Chondrocyte (in vitro differentiated cells): Measurements from ENCODE around the gene OR2V2. TPM values are rescaled to one million over a fixed set of nuclear protein-coding genes. Genes with fewer than 3 reads are reported as not detected.
"Not testable (repeated sequence)": the region's sequence is repeated elsewhere in the genome, so short reads cannot be mapped to it uniquely, and the experiment has no call there.

Experiments used
- DNase-seq: peaks from one replicate; pipeline ENCODE4 v3.0.0; 2021; ENCODE audit warnings: mixed read lengths, low spot score
- H3K27ac Mint-ChIP-seq: one replicate; pipeline ENCODE4 v1.8.0; 2021; ENCODE audit warnings: mild to moderate bottlenecking, moderate library complexity, mixed read lengths; ENCODE audit not compliant: unreplicated experiment
- H3K27me3 Mint-ChIP-seq: 2 replicates; pipeline ENCODE4 v1.8.0; 2021; ENCODE audit warnings: low read depth, mixed read lengths
- H3K36me3 Mint-ChIP-seq: 2 replicates; pipeline ENCODE4 v1.8.0; 2021; ENCODE audit warnings: low read depth, mixed read lengths
- H3K4me1 Mint-ChIP-seq: 2 replicates; pipeline ENCODE4 v1.8.0; 2021; ENCODE audit warnings: low read depth, mild to moderate bottlenecking, mixed read lengths
- H3K4me3 Mint-ChIP-seq: one replicate; pipeline ENCODE4 v1.8.0; 2021; ENCODE audit warnings: mild to moderate bottlenecking, moderate library complexity, mixed read lengths; ENCODE audit not compliant: unreplicated experiment
- H3K9me3 Mint-ChIP-seq: 2 replicates; pipeline ENCODE4 v1.8.0; 2021; ENCODE audit warnings: low read depth, mixed read lengths
- total RNA-seq: library from RNA; stranded (reverse); gene quantifications from 3 replicates; pipeline ENCODE4 v1.2.1, GENCODE V29; 2021
- TF ChIP-seq, protein P1 (sequence below): fragments of 200-600 bp; sonication (generic); IDR thresholded peaks from 2 replicates; pipeline ENCODE4 v1.5.0; 2021; ENCODE audit warnings: antibody characterized with exemption, mild to moderate bottlenecking, moderate library complexity

The OR2V2 gene
- total RNA-seq, 1 donor from 2014 or later: not detected

GRCh38 chr5:181104606-181105390 lies 42.6 kb upstream of the OR2V2 start:
- not testable (repeated sequence) for H3K4me1 Mint-ChIP-seq, H3K36me3 Mint-ChIP-seq, H3K4me3 Mint-ChIP-seq, H3K27ac Mint-ChIP-seq, H3K9me3 Mint-ChIP-seq, DNase-seq
- H3K27me3 Mint-ChIP-seq: peaks cover 48% of the 10 kb centered on the region

DNA sequence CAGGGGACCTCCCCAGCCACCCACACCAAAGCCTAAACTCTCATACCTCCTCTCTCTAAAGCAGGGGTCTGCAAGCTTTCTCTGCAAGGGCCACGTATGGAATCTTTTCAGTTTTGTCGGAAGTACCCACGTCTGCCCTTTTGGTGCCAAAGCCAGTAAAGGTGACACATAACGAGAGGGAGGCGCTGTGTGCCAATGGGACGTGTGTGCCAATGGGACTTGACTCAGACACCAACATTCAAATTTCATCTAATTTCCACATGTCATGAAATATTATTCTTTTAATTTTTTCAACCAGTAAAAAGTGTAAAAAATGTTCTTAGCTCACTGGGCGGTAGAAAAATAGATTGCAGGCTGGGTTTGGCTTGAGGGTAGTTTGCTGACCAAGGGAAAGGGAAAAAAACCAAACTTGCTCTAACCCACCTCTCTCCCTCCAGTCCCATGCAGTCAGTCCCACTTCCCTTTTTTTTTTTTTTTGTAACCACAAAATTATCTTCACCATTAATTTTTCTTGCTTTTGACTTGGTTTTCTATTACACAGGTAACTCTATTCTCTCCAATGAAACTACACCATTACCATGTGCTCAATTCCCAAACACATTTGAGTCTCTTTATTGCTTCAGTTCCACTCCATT lies 41.9 kb upstream of the OR2V2 start:
- peaks cover 2% of the 10 kb centered on the region for H3K36me3 Mint-ChIP-seq
- no peak overlapping the region for H3K4me3 Mint-ChIP-seq
- peaks cover 48% of the 10 kb centered on the region for H3K27me3 Mint-ChIP-seq
- DNase-seq: no peak
- TF ChIP-seq, protein P1, sequence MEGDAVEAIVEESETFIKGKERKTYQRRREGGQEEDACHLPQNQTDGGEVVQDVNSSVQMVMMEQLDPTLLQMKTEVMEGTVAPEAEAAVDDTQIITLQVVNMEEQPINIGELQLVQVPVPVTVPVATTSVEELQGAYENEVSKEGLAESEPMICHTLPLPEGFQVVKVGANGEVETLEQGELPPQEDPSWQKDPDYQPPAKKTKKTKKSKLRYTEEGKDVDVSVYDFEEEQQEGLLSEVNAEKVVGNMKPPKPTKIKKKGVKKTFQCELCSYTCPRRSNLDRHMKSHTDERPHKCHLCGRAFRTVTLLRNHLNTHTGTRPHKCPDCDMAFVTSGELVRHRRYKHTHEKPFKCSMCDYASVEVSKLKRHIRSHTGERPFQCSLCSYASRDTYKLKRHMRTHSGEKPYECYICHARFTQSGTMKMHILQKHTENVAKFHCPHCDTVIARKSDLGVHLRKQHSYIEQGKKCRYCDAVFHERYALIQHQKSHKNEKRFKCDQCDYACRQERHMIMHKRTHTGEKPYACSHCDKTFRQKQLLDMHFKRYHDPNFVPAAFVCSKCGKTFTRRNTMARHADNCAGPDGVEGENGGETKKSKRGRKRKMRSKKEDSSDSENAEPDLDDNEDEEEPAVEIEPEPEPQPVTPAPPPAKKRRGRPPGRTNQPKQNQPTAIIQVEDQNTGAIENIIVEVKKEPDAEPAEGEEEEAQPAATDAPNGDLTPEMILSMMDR: no peak
- no peak overlapping the region for H3K27ac Mint-ChIP-seq
- H3K4me1 Mint-ChIP-seq: peaks cover 4% of the 10 kb centered on the region
- H3K9me3 Mint-ChIP-seq: no peaks in the 10 kb centered on the region

- no peak overlapping the region for H3K27ac Mint-ChIP-seq
- peaks cover 2% of the 10 kb centered on the region for H3K36me3 Mint-ChIP-seq
- no peaks in the 10 kb centered on the region for H3K9me3 Mint-ChIP-seq
- DNase-seq: no peak
- TF ChIP-seq, protein P1: no peak
- no peak overlapping the region for H3K4me3 Mint-ChIP-seq
- H3K4me1 Mint-ChIP-seq: peaks cover 4% of the 10 kb centered on the region
- peaks cover 67% of the 10 kb centered on the region for H3K27me3 Mint-ChIP-seq
Measured at GRCh38 chr5:181107699-181108098, 39.7 kb upstream of the OR2V2 start.

GRCh38 chr5:181108578-181109165 lies 38.7 kb upstream of the OR2V2 start:
- DNase-seq: no peak
- H3K4me3 Mint-ChIP-seq: no peak overlapping the region
- H3K36me3 Mint-ChIP-seq: peaks cover 2% of the 10 kb centered on the region
- H3K27ac Mint-ChIP-seq: no peak overlapping the region
- TF ChIP-seq, protein P1: no peak
- H3K9me3 Mint-ChIP-seq: no peaks in the 10 kb centered on the region
- H3K4me1 Mint-ChIP-seq: peaks cover 4% of the 10 kb centered on the region
- peaks cover 69% of the 10 kb centered on the region for H3K27me3 Mint-ChIP-seq

GRCh38 chr5:181109489-181110013 lies 37.8 kb upstream of the OR2V2 start:
- no peak for DNase-seq
- Mint-ChIP-seq H3K27ac (no peak overlapping the region), H3K36me3 (no peaks in the 10 kb centered on the region), H3K4me1 (peaks cover 2% of the 10 kb centered on the region), H3K27me3 (peaks cover 71% of the 10 kb centered on the region), H3K9me3 (no peaks in the 10 kb centered on the region), H3K4me3 (no peak overlapping the region)
- TF ChIP-seq, protein P1: no peak
